ENCODE measurements around the gene FCGR3A.
"Not testable (repeated sequence)": the region's sequence is repeated elsewhere in the genome, so short reads cannot be mapped to it uniquely, and the experiment has no call there.

FCGR3A gene

GRCh38 chr1:161556990-161557389 is 7.4 kb upstream of the FCGR3A start:
- DNase-seq (ENCODE audit: low read depth in 2 of 2) = not testable (repeated sequence)

GRCh38 chr1:161556143-161556542 is 6.5 kb upstream of the FCGR3A start:
- DNase-seq (ENCODE audit: low read depth in 2 of 2) = not testable (repeated sequence)

DNA sequence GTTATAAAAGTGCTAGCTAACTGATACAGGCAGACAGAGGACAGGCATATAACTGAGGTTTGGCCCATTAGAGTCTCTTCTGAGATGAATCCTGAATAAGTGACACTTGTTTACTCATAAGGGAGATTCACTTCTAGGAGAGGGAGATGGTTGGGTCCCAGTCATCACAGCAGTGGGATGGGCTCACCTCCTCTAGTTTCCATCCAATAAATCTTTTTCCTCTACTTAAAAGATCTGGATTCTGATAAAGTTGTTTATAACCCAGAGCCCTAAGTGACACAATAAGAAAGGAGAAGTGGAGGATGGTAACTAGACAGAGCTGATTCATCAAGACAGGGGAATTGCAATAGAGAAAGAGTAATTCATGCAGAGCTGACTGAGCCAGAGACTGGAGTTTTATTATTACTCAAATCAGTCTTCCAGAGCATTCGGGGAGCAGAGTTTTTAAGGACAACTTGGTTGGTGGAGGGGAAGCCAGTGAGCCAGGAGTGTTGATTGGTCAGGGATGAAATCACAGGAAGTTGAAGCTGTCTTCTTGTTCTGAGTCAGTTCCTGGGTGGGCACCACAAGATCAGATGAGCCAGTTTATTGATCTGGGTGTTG is 5.3 kb upstream of the FCGR3A start:
- not testable (repeated sequence) for DNase-seq (ENCODE audit: low read depth in 2 of 2)

GRCh38 chr1:161554340-161554739 is 4.7 kb upstream of the FCGR3A start:
- not testable (repeated sequence) for DNase-seq (ENCODE audit: low read depth in 2 of 2)

DNA sequence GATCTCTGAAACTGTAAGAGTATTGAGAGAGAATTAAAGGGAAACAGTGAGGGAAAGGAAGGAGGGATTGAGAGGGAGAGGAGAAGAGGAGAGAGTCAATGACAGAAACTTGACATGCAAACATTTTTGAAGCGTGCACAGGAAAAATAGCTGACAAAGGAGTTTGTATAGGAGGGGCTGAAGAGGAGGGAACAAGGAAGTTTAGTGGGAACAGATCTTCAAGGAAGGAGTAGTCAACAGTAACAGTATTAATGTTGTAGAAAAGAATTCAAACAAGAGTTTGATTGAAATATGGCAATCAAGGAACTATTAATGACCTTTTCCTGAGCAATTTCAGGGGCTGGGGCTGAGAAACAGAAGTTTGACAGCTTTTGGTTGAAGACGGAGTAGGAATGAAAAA is 4.0 kb upstream of the FCGR3A start:
- not testable (repeated sequence) for DNase-seq (ENCODE audit: low read depth in 2 of 2)

DNA sequence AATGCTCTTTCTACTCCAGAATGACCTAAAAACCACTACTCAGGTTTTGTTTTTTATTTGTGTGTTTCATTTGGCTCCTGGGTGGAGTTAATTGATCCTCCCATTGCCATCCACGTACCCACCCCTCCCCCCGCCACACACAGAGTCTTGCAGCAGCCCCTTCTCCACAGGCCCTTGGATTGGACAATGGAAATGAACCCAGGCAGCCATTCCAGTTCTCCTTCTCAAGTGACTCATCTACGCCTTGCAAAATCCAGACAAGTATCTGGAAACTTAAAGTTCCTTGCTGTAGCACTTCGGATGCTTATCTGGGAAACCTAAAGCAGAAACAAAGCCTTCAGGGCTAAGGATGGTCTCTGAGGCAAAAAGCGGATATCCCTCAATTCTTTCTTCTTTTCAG is 1.3 kb upstream of the FCGR3A start:
- not testable (repeated sequence) for DNase-seq (ENCODE audit: low read depth in 2 of 2)

GRCh38 chr1:161548749-161549406 is 740 bp downstream of the FCGR3A start:
- not testable (repeated sequence) for DNase-seq (ENCODE audit: low read depth in 2 of 2)

GRCh38 chr1:161547995-161548741 is 1.4 kb downstream of the FCGR3A start:
- DNase-seq (ENCODE audit: low read depth in 2 of 2) = not testable (repeated sequence)

- not testable (repeated sequence) for DNase-seq (ENCODE audit: low read depth in 2 of 2)
Observed at GRCh38 chr1:161545005-161545731, 4.5 kb downstream of the FCGR3A start.

DNA sequence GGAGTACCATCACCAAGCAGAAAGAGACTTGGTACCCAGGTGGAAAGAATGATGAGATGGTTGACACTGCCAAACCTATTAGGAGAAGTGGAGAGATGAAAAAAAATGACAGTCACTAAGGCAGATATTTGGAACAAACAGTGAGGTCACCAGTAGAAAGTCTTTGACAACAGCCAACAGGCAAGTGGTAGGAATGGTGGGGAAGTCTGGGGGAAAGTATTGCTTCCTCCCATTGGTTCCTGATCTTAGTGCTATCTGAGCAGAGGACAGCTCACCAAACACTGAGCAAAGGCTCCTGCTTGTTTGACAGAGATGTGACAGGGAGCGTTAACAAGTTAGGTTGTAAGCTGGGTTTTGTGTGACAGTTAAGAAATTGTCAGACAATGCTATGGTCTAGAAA is 6.5 kb downstream of the FCGR3A start:
- DNase-seq (ENCODE audit: low read depth in 2 of 2) = not testable (repeated sequence)

GRCh38 chr1:161542091-161542559 is 7.5 kb downstream of the FCGR3A start:
- DNase-seq (ENCODE audit: low read depth in 2 of 2) = not testable (repeated sequence)

GRCh38 chr1:161540570-161540960 is 9.1 kb downstream of the FCGR3A start:
- not testable (repeated sequence) for DNase-seq (ENCODE audit: low read depth in 2 of 2)

DNA sequence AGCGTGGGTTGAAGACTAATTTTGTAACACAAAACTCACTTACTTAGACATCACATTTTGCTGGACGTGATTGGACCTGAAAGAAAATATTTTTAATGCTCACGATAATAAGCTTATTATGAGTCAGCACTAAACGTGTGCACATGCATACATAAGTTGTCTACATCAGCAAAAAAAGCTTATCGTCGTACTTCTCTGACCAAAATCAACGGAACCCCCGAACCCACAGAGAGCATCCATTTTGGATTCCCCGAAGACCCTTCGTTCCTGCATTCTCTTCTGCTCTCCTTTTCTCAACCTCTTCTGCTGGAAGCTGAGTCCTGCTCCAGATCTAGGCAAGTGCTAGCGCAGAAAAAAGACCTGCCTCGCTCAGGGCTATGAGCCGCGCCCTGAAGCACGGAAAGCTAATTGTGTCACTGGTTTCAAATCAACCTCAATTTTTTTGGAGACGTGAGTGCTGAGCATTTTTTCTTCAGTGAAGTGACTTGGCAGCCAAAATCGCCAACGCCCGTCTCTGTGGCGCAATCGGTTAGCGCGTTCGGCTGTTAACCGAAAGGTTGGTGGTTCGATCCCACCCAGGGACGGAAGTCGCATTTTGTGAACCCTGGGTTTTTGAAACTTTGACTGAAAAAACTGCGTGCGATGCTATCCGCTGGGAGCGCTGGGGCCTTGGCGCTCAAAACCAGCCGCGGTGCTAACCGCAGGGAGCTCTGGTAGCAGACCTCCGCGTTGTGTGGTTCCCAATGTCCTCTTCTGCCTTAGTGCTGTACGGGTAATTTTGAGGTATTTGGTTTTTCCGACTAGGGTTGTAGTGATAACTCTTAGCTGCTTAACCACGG is 9.7 kb downstream of the FCGR3A start:
- peak; percentile 85 to 99 for DNase-seq (ENCODE audit: low read depth in 2 of 2)

DNA sequence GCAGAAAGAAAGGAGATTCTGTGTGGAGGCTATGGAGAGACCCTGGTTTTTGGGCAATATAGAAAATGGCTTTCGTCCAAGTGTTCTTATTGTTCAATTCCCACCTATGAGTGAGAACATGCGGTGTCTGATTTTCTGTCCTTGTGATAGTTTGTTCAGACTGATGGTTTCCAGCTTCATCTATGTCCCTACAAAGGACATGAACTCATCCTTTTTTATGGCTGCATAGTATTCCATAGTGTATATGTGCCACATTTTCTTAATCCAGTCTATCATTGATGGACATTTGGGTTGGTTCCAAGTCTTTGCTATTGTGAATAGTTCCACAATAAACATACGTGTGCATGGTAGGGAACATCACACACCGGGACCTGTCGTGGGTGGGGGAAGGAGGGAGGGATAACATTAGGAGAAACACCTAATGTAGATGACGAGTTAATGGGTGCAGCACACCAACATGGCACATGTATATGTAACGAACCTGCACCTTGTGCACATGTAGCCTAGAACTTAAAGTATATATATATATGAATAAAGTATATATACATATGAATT is 10.6 kb downstream of the FCGR3A start:
- not testable (repeated sequence) for DNase-seq (ENCODE audit: low read depth in 2 of 2)

DNA sequence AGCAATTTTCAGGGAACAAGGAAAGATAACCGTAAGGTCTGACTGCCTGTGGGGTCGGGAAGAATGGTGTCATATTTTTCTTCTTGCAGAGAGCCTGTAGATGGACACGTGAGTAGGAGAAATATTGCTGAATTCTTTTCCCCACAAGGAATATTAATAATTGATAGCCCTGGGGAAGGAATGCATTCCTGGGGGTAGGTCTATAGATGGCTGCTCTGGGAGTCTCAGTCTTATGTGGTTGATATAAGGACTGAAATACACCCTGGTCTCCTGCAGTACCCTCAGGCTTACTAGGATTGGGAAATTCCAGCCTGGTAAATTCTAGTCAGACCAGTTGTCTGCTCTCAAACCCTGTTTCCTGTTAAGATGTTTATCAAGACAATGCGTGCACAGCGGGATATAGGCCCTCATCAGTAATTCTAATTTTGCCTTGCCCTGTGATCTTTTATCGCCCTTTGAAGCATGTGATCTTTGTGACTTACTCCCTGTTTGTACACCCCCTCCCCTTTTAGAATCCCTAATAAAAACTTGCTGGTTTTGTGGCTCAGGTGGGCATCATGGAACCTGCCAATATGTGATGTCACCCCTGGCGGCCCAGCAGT is 12.4 kb downstream of the FCGR3A start:
- not testable (repeated sequence) for DNase-seq (ENCODE audit: low read depth in 2 of 2)

DNA sequence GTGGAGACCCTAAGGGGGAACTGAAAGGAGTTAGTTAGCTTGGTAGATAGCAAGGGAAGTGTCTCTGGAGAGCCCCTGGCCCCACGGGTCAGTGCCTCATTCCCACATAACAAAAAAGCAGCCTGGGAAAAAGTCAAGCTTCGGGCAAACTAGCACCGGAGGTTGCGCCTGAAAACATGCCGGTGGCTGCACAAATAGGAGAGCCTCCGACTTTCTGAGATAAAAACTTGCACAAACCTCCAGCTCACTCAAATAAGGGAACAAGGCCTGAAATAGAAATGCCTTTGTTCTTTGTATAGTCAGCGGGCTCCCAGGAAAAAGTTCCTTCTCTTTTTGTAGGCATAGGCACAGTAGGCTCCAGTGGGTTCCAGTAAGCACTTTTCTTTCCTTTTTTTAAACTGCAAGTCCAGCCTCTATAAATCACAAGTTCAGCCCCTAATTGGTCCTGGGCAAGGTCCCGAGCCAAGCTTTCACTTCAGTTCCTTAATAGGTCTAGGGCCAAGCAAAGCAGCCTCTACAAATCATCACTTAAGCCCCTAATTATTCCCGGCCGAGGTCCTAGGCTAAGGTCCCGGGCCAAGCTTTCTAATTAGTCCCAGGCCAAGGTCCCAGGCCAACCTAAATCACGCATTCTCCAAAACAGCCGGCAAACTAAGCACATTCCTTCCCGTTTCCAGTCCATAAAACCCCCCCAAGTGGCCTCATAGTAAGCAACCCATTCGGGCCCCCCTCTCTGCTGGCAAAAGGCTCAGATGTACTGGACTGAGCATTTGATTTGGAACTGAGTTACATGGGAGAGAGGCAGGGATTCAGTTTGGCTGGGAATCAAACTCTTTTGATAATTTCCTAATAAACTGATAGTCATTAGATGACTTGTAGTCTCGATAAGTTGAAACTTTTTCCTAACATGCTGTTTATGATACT is 16.7 kb downstream of the FCGR3A start:
- DNase-seq (ENCODE audit: low read depth in 2 of 2) = not testable (repeated sequence)

- DNase-seq (ENCODE audit: low read depth in 2 of 2) = no peak
Observed at GRCh38 chr1:161531986-161532643, 17.5 kb downstream of the FCGR3A start.
